NCI-H526 treated with DMSO at 0.1 percent for 48 hours (cell line): ENCODE results near the gene NEU1.
A peak's percentile ranks its signal among the peaks of the same experiment; 100 is the strongest.
"Not testable (repeated sequence)": the region's sequence is repeated elsewhere in the genome, so short reads cannot be mapped to it uniquely, and the experiment has no call there.

Experiments used
- DNase-seq: peaks from one replicate; lab custom pipeline; 2025; lab: John Stamatoyannopoulos, UW

The NEU1 gene

GRCh38 chr6:31817929-31818511 is 44.6 kb downstream of the NEU1 start:
- not testable (repeated sequence) for DNase-seq

- DNase-seq: not testable (repeated sequence)
These were observed 45.3 kb downstream of the NEU1 start for GRCh38 chr6:31817133-31817928.

GRCh38 chr6:31815025-31815838 is 47.4 kb downstream of the NEU1 start, which contains the start of the genes HSPA1A and HSPA1L:
HSPA1A (plus strand) TSS chr6:31815543; CDS start chr6:31815757, 214 bp downstream.
HSPA1L (minus strand) TSS chr6:31815283; CDS start chr6:31811972, 3,311 bp downstream.
- peak; percentile 98 for DNase-seq

- DNase-seq: peak; percentile 92
These were observed 48.0 kb downstream of the NEU1 start for GRCh38 chr6:31814677-31815024.

- DNase-seq: no peak
These were observed 49.2 kb downstream of the NEU1 start for GRCh38 chr6:31813465-31813849.

GRCh38 chr6:31811645-31812044 is 51.0 kb downstream of the NEU1 start:
- DNase-seq: no peak

- DNase-seq: not testable (repeated sequence)
These were observed 54.0 kb downstream of the NEU1 start for GRCh38 chr6:31808599-31808998.
